IPS DF 6.9 (cell line): ENCODE results near the gene RUNX1.

Experiments used
- DNase-seq: peaks from one replicate; pipeline ENCODE4 v3.0.0-alpha.2; 2013; ENCODE audit warnings: low read depth, low spot score
- H3K27ac ChIP-seq: one replicate; pipeline ENCODE4 v1.5.1; 2013; ENCODE audit warnings: low read length, control low read depth
- H3K27me3 ChIP-seq: 2 replicates; pipeline ENCODE4 v1.6.1; 2013; ENCODE audit warnings: mild to moderate bottlenecking, low read length; ENCODE audit not compliant: control insufficient read depth, insufficient read depth
- H3K36me3 ChIP-seq: 2 replicates; pipeline ENCODE4 v1.6.1; 2013; ENCODE audit warnings: low read length; ENCODE audit not compliant: control insufficient read depth, insufficient read depth
- H3K4me1 ChIP-seq: 2 replicates; pipeline ENCODE4 v1.6.1; 2013; ENCODE audit warnings: low read length; ENCODE audit not compliant: control insufficient read depth, insufficient read depth
- H3K4me3 ChIP-seq: 2 replicates; pipeline ENCODE4 v1.5.1; 2013; ENCODE audit warnings: mild to moderate bottlenecking, low read length
- H3K9me3 ChIP-seq: 2 replicates; pipeline ENCODE4 v1.6.1; 2013; ENCODE audit warnings: low read length, inconsistent platforms; ENCODE audit not compliant: control insufficient read depth, insufficient read depth
- WGBS: extraction: QIAGEN DNeasy Blood & Tissue Kit; methylation state at CpG from one replicate; pipeline ENCODE4 v1.1.7; 2013; ENCODE audit warnings: mixed read lengths, missing lambda C conversion rate; ENCODE audit not compliant: insufficient read length, insufficient coverage; 5-methylcytosine and 5-hydroxymethylcytosine counted together

Gene RUNX1

DNA sequence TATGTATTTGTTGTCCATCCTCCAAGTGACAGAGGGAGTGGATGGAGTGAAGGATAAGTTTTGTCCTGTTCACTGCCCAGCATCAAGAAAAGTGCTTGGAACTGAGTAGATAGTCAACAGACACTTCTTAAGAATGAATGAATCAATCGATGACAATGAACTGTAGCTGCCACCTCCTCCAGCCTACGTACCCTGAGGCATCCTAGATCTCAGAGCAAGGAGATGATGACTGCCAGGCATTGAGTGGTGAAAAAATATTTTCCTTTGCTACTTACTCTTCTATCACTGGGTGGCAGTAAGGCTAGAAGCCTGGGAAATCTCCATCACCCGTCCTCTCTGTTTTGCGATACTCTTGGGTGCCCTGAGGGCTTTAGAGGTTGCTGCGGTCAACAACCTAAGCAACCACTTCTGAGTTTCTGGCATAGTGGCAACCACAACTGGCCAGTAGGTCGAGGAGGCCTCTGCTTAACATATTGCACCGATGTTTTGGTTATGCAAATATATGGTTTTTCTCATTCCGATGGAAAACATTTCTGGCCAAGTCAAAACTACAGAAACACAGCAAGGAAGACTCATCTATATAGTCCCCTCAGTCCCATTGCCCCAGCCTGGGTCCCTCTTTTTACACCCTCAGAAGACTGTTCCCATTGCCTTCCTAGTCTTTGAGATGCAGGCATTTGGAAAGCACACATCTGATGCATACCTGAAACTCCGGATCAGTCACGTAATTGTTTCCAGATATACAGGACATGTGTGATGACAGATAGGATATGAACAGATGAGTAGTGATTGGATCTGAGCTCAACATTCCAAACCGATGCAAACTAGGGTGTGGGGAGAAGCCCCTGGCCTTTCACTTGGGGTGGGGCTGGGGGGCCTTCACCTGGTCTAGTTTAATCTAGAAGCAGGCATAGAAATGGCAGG lies 136.8 kb downstream of the RUNX1 start:
- Histone ChIP-seq H3K36me3 (no peaks in the 10 kb centered on the region), H3K27me3 (no peaks in the 10 kb centered on the region), H3K9me3 (no peaks in the 10 kb centered on the region), H3K4me3 (no peak overlapping the region), H3K4me1 (no peaks in the 10 kb centered on the region; the same call in 1 of the 2 replicates), H3K27ac (no peak overlapping the region)
- DNase-seq, result no peak
- WGBS, result no CpG with 5 or more reads among the region's 11 CpGs

DNA sequence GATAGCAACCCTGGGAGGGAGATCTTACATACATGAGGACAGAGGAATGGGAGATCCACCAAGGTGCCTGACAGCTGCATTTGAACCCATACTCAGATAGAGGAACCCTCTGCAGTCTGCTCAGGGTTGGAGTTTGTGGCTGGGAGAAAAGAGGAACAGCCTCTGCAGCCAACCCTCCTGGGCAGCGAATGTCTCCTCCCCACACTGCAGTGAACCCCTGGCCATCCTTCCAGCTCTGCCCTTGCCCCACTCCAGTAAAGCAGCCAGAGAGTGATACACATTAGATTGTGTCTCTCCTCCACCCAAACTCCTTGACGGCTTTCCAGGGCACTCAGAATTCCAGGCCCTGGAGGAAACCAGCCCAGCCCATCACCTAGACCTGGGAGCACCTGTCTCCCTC lies 137.7 kb downstream of the RUNX1 start:
- DNase-seq, result no peak
- Histone ChIP-seq H3K27me3 (no peaks in the 10 kb centered on the region), H3K4me1 (no peaks in the 10 kb centered on the region; the same call in 1 of the 2 replicates), H3K9me3 (no peaks in the 10 kb centered on the region), H3K4me3 (no peak overlapping the region), H3K27ac (no peak overlapping the region), H3K36me3 (no peaks in the 10 kb centered on the region)
- no CpG with 5 or more reads among the region's 2 CpGs for WGBS

DNA sequence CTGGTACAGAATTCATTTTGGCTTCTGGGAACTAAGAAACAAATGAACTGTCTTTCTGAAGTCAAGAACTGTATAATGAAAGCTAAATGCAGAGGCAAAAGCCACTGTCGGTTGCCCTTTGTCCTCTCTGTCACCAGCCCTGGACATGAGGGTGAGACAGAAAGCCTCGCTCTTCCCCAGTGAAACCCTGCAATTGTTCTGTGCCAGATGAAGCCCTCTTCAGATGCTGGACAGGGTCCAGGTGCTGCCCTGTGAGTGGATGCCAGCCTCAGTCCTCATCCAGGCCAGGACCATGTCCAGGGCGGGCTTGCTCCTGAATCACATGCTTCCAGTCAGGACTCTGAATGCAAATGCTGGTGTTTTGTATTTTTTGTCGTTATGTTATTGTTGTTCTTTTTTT lies 138.7 kb downstream of the RUNX1 start:
- DNase-seq, result no peak
- Histone ChIP-seq H3K4me3 (no peak overlapping the region), H3K27ac (no peak overlapping the region), H3K36me3 (no peaks in the 10 kb centered on the region), H3K9me3 (no peaks in the 10 kb centered on the region), H3K4me1 (no peaks in the 10 kb centered on the region; the same call in 1 of the 2 replicates), H3K27me3 (no peaks in the 10 kb centered on the region)
- WGBS, result no CpG with 5 or more reads among the region's 4 CpGs

DNA sequence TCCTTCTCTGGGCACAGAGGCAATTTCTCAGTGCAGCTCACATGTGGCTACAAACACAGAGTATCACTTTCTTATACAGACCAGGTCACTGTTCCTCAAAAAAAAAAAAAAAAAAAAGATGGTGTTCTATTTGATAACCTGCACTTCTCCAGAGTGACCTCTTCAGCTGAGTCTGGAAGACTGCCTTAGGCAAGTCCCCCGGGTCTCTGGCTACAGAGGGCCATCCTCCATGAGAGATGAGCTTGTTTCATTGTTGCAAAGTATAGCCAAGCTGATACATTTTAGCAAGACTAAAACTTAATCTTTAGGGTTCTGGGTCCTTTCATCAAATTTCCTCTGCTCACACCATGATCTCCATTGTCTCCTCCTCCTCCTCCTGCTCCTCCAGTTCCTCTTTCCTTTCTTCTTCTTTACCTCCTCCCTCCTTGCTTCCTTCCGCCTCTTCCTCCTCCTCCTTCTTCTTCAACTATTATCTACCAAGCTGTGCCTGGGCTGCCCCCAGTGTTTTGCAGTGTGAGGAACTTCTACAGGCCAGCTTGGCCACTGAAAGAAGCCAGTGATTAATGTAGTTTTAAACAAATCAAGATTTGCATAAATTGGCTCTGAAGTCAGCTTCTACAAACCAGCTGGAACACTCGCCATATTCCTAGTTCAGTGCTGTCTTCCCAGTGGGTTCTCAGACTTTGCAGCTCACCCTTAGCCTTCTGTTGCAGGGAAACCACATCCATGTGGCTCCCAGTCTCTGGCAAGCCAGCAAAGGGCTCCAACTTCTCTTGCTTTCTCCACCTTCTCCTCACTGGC lies 139.4 kb downstream of the RUNX1 start:
- no peaks in the 10 kb centered on the region; the same call in 1 of the 2 replicates for H3K4me1 ChIP-seq
- H3K9me3 ChIP-seq, result no peaks in the 10 kb centered on the region
- H3K4me3 ChIP-seq, result no peak overlapping the region
- H3K27ac ChIP-seq, result no peak overlapping the region
- H3K36me3 ChIP-seq, result no peaks in the 10 kb centered on the region
- no peaks in the 10 kb centered on the region for H3K27me3 ChIP-seq
- no peak for DNase-seq
- no CpG with 5 or more reads among the region's 3 CpGs for WGBS

DNA sequence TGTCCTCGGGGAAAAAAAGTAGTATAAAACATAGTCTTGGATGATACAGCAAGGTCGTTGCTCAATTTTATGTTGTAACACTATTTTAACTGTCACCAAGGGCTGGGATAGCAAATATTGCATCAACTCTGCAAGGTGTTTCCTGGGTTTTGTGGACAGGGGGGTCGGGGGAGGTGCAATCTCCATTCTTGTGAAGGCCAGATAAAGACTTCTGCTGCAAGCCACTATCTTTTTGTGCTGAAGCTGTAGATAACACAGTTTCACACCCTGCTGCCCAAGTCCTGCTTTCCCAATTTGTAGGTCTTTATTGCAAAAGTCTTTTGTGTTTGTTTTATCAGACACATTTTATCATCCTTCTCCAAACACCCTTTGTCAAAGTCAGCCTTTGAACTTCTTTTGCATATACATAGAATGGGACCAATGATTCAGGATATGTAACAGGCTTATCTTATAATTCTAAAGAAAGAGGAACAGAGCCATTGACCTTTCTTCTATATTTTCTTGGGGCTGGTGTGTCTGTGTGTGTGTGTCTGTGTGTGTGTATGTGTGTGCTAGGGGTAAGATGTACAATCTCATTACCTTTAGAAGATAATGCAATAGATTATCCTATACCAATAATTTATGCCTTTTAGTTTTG lies 140.6 kb downstream of the RUNX1 start:
- no peaks in the 10 kb centered on the region; the same call in 1 of the 2 replicates for H3K4me1 ChIP-seq
- H3K27me3 ChIP-seq, result no peaks in the 10 kb centered on the region
- no peak overlapping the region for H3K4me3 ChIP-seq
- DNase-seq, result no peak
- no peak overlapping the region for H3K27ac ChIP-seq
- H3K9me3 ChIP-seq, result no peaks in the 10 kb centered on the region
- no CpG with 5 or more reads among the region's 3 CpGs for WGBS
- H3K36me3 ChIP-seq, result no peaks in the 10 kb centered on the region

DNA sequence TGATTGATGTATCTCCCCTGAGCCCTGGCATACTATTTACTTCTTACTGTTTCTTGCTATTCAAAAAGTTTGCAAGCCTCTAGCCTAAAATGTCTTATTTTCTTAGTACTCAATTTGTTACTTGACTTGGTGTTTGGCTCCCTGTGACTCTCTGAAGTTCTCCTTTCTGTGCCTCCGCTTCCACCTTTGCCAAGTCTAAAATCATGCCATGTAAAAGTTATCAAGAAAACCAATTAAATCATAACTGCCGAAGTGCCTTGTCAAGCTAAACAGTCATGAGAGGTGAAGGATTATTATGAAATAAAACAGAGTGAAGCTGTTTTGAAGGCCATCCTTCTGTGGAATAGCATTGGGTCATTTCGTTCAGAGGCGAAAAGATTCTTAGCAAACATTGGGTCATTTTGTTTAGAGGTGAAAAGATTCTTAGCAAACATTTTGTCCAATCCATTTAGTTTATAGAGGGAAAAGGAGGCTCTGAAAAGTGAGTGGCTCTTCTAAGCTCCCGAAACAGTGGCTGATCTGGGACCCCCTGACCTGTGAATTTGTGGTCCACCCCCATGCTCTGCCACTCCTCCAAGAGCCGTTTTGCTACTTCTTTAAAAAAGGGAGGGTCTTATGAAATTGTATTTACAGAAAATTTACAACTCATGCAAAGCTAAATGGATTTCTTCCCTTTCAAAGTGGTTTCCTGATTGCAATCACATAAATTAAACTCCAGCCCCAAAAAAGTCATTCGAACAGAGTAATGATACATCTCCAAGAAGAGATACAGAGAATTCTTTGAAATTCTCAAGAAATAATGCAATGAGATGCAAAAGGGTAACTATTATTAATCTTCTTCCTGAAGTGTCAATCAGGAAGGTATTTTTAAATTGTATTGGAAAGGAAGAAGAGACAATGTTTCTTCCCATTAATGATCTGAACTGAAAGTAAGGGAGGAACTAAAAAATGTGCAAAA lies 141.4 kb downstream of the RUNX1 start:
- no peaks in the 10 kb centered on the region for H3K36me3 ChIP-seq
- H3K4me3 ChIP-seq, result no peak overlapping the region
- no peaks in the 10 kb centered on the region; the same call in 1 of the 2 replicates for H3K4me1 ChIP-seq
- H3K27ac ChIP-seq, result no peak overlapping the region
- H3K27me3 ChIP-seq, result no peaks in the 10 kb centered on the region
- no CpG with 5 or more reads among the region's 7 CpGs for WGBS
- no peaks in the 10 kb centered on the region for H3K9me3 ChIP-seq
- no peak for DNase-seq

DNA sequence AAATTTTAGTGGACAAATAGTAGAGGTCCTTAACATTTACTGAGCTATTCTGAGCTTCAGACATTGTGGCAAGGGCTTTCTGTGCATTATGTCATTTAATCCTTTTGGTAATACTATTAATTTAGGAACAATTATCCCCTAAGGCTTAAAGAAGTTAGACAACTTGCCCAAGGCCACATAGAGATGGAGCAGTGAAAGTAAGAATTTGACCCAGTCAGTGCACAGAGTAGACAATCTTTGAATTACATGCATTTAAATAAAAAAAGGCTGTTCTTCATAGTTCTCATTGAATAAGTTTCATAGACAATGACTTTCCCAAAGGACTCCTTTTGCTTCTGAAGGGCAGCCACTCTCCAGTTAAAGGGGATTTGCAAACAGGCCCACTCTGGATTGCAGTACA lies 142.7 kb downstream of the RUNX1 start:
- H3K36me3 ChIP-seq, result no peaks in the 10 kb centered on the region
- DNase-seq, result no peak
- H3K4me3 ChIP-seq, result no peak overlapping the region
- H3K9me3 ChIP-seq, result no peaks in the 10 kb centered on the region
- H3K27ac ChIP-seq, result no peak overlapping the region
- H3K4me1 ChIP-seq, result no peaks in the 10 kb centered on the region
- no peaks in the 10 kb centered on the region for H3K27me3 ChIP-seq

DNA sequence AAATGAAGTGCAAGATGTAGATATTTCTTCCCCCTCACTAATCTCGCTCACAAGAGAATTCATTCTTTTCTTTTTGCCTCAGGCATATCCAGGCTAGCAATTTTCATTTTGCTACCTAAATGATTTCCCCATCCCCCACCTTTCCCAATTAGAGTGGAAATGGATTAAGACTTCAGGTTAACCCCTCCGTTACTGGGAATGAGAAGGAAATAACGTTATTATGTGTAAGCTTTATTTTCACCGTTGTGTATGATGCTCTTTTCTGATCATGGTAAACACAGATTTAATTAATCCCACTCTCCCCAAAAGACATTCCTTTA lies 143.9 kb downstream of the RUNX1 start:
- Histone ChIP-seq H3K4me1 (no peaks in the 10 kb centered on the region), H3K36me3 (no peaks in the 10 kb centered on the region), H3K27ac (no peak overlapping the region), H3K4me3 (no peak overlapping the region), H3K27me3 (no peaks in the 10 kb centered on the region), H3K9me3 (no peaks in the 10 kb centered on the region)
- WGBS, result no CpG with 5 or more reads among the region's 4 CpGs
- no peak for DNase-seq

DNA sequence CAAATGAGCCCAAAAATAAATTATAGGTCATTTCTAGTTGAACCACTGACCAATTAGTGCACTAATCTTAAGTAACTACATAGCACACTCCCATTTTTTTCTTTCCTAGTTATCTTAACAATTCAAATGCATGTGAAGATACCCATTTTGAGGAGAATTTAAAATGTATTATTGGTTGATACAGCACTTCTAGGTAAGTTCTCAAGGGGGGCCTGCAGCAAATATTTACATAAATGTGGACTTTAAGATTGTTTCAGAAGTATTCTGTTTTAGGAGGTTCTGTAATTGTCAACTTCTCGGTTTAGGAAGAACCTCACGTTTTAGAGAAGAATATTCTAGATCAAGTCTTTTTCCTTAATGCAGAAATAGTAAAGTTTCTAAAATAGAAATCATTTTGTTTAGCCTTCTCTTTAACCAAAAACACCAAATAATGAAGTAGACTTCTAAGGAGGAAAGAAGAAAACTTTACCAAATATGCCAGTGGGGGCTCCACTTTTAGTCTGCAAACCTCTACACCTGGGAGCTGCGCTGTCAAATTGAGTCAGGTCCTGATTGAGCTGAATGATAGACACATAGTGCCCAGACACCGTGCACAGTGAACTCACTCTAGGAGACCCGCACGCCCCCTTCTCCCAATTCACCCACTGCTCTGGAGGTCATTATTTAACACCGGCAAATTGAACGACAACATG lies 144.4 kb downstream of the RUNX1 start:
- no CpG with 5 or more reads among the region's 8 CpGs for WGBS
- Histone ChIP-seq H3K4me3 (no peak overlapping the region), H3K36me3 (no peaks in the 10 kb centered on the region), H3K27me3 (no peaks in the 10 kb centered on the region), H3K4me1 (no peaks in the 10 kb centered on the region), H3K9me3 (no peaks in the 10 kb centered on the region), H3K27ac (no peak overlapping the region)
- no peak for DNase-seq
